Measurements from ENCODE around the gene PDE4D. TPM values are rescaled to one million over a fixed set of nuclear protein-coding genes. Genes with fewer than 3 reads are reported as not detected.

The PDE4D gene
- total and polyA plus RNA-seq, 2 of the 4 experiments (the other 2 are of a cell fraction): 1.4 to 7.9 TPM

- H4K20me1 ChIP-seq (ENCODE audit: insufficient read depth, low read length): no peaks in the 10 kb centered on the region
- H2AK9ac ChIP-seq (replicated peaks; ENCODE audit: low read depth, low read length, poor library complexity): no peak overlapping the region
- CTCF ChIA-PET: no interaction called here
- in situ Hi-C loops (cut with MboI; ENCODE audit: low sequenced_read_pairs): no loop called here
- no peak overlapping the region for H2BK20ac ChIP-seq (ENCODE audit: low read depth, low read length)
- H2BK15ac ChIP-seq (ENCODE audit: low read depth, low read length): no peak overlapping the region
- H3K9me3 ChIP-seq (ENCODE audit: control insufficient read depth, insufficient read depth, low read length): no peaks in the 10 kb centered on the region
- H4K91ac ChIP-seq (ENCODE audit: insufficient read depth, low read depth, low read length): no peak overlapping the region
- no TSS peak for BruUV-seq (replicated peaks)
- H3K27me3 ChIP-seq (ENCODE audit: control insufficient read depth, insufficient read depth, low read length): no peaks in the 10 kb centered on the region
- H3K4ac ChIP-seq (ENCODE audit: low read depth, low read length): no peak overlapping the region
- H3K9ac ChIP-seq (ENCODE audit: low read depth, low read length): no peak overlapping the region
- H3K18ac ChIP-seq (ENCODE audit: low read depth, low read length): no peak overlapping the region
- no peak overlapping the region for H2AK5ac ChIP-seq (ENCODE audit: low read depth, low read length)
- H3K4me1 ChIP-seq (ENCODE audit: control insufficient read depth, insufficient read depth, low read length): no peaks in the 10 kb centered on the region
- TF ChIP-seq RCOR1 (IDR thresholded peaks at IDR 0.05; ENCODE audit: insufficient replicate concordance, low read length) (no peak), MAFK (IDR thresholded peaks at IDR 0.05; ENCODE audit: low read depth, low read length) (no peak), FOS (IDR thresholded peaks at IDR 0.05; ENCODE audit: low read depth, low read length) (no peak), CTCF (conservative IDR thresholded peaks at IDR 0.05; ENCODE audit: low read depth, low read length) (no peak), ELK1 (IDR thresholded peaks at IDR 0.05; ENCODE audit: borderline replicate concordance, low read depth, low read length) (no peak), RAD21 (IDR thresholded peaks at IDR 0.05; ENCODE audit: low read length) (no peak), RFX5 (IDR thresholded peaks at IDR 0.05; ENCODE audit: low read depth, low read length) (no peak), POLR2A (IDR thresholded peaks at IDR 0.05; ENCODE audit: low read depth, low read length) (no peak), MAZ (IDR thresholded peaks at IDR 0.05; ENCODE audit: borderline replicate concordance, low read depth, low read length) (no peak), BHLHE40 (IDR thresholded peaks at IDR 0.05; ENCODE audit: low read depth, low read length) (no peak), CHD1 (IDR thresholded peaks at IDR 0.05; ENCODE audit: low read depth, low read length) (no peak), CEBPB (IDR thresholded peaks at IDR 0.05; ENCODE audit: low read depth, low read length) (no peak), MXI1 (IDR thresholded peaks at IDR 0.05; ENCODE audit: borderline replicate concordance, low read depth, low read length) (no peak), SMC3 (IDR thresholded peaks at IDR 0.05; ENCODE audit: low read depth, low read length) (no peak), NFE2L2 (IDR thresholded peaks at IDR 0.05; ENCODE audit: low read depth, low read length) (no peak)
- TF ChIP-seq, protein P1, sequence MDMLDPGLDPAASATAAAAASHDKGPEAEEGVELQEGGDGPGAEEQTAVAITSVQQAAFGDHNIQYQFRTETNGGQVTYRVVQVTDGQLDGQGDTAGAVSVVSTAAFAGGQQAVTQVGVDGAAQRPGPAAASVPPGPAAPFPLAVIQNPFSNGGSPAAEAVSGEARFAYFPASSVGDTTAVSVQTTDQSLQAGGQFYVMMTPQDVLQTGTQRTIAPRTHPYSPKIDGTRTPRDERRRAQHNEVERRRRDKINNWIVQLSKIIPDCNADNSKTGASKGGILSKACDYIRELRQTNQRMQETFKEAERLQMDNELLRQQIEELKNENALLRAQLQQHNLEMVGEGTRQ (IDR thresholded peaks at IDR 0.05; ENCODE audit: low read depth, low read length): no peak
- H3K23ac ChIP-seq (ENCODE audit: low read depth, low read length): no peak overlapping the region
- no peak overlapping the region for H3K4me3 ChIP-seq (ENCODE audit: insufficient read depth, low read depth, low read length)
- no peak overlapping the region for H3K14ac ChIP-seq (replicated peaks; ENCODE audit: low read depth, low read length)
- H3K56ac ChIP-seq (ENCODE audit: extremely low read depth, insufficient read depth, low read length): no peak overlapping the region
- no peak overlapping the region for H3K27ac ChIP-seq (ENCODE audit: insufficient read depth, low read length)
- dilution Hi-C loops (cut with HindIII; ENCODE audit: low sequenced_read_pairs, unreplicated experiment): no loop called here
- intact Hi-C loops (cut with micrococcal nuclease): no loop called here
- H3K36me3 ChIP-seq (ENCODE audit: control insufficient read depth, insufficient read depth, low read length): no peaks in the 10 kb centered on the region
- WGBS, 2 experiments (ENCODE audit: extremely low coverage in 2 of 2, insufficient read length in 1 of 2): no CpG with 5 or more reads among the region's 3 CpGs
- POLR2A ChIA-PET (ENCODE audit: unreplicated experiment): no interaction called here
- DNase-seq: no peak
- no peaks in the 10 kb centered on the region for H3K9me1 ChIP-seq (ENCODE audit: insufficient read depth, low read length)
- no peak overlapping the region for H2BK5ac ChIP-seq (ENCODE audit: low read depth, low read length, poor library complexity, severe bottlenecking)
- H3K79me1 ChIP-seq (ENCODE audit: low read depth in 1 of 2, low read length in 2 of 2): no peaks in the 10 kb centered on the region
- H4K8ac ChIP-seq (ENCODE audit: low read depth in 2 of 2, low read length in 2 of 2): no peak overlapping the region
- H3K4me2 ChIP-seq (ENCODE audit: low read depth, low read length): no peak overlapping the region
- H4K5ac ChIP-seq (ENCODE audit: low read depth, low read length): no peak overlapping the region
- H2BK120ac ChIP-seq (ENCODE audit: low read depth, low read length): no peak overlapping the region
- H2AFZ ChIP-seq (replicated peaks; ENCODE audit: low read length, poor library complexity): no peak overlapping the region
- ATAC-seq (ENCODE audit: low read depth): no peak
Measured at GRCh38 chr5:59575648-59576445, 317.7 kb downstream of the PDE4D start.

All from IMR-90 (cell line).